SK-N-SH treated with all-trans-retinoic acid at 6 μM for 48 hours (cell line): Measurements from ENCODE around the gene AVL9.

ENCODE experiments used
- ATAC-seq: fragments of 200-7000 bp; cut with Tn5 transposase; 3 replicates; pipeline ENCODE4 v1.9.1; 2020; ENCODE audit warnings: mild to moderate bottlenecking, moderate library complexity
- ARNTL ChIP-seq: fragments of 450-650 bp; formaldehyde crosslinking; IDR thresholded peaks from 2 replicates; pipeline ENCODE4 v1.5.0; 2020; ENCODE audit warnings: low read depth, mild to moderate bottlenecking, moderate library complexity, borderline replicate concordance
- BACH2 ChIP-seq: fragments of 250-450 bp; sonication (Bioruptor Pico); IDR thresholded peaks from 2 replicates; pipeline ENCODE4 v1.9.0; 2021; ENCODE audit warnings: mild to moderate bottlenecking, borderline replicate concordance
- CREB5 ChIP-seq: fragments of 250-450 bp; sonication (Bioruptor Pico); IDR thresholded peaks from 2 replicates; pipeline ENCODE4 v1.5.1; 2020; ENCODE audit warnings: low read depth, mild to moderate bottlenecking, moderate library complexity
- CSDC2 ChIP-seq: fragments of 250-450 bp; sonication (Bioruptor Pico); IDR thresholded peaks from 2 replicates; pipeline ENCODE4 v1.5.0; 2020; ENCODE audit warnings: mild to moderate bottlenecking, moderate library complexity
- ESRRG ChIP-seq: fragments of 250-450 bp; sonication (Bioruptor Pico); IDR thresholded peaks from 2 replicates; pipeline ENCODE4 v1.6.1; 2021; ENCODE audit warnings: mild to moderate bottlenecking
- ISL1 ChIP-seq: fragments of 250-450 bp; sonication (Bioruptor Pico); IDR thresholded peaks from 2 replicates; pipeline ENCODE4 v2.1.2; 2022; ENCODE audit warnings: mild to moderate bottlenecking, moderate library complexity
- OSR1 ChIP-seq: fragments of 250-450 bp; sonication (Bioruptor Pico); IDR thresholded peaks from 2 replicates; pipeline ENCODE4 v1.8.0; 2022; ENCODE audit warnings: moderate library complexity, mild to moderate bottlenecking, inconsistent platforms
- PATZ1 ChIP-seq: fragments of 250-450 bp; sonication (Bioruptor Pico); IDR thresholded peaks from 2 replicates; pipeline ENCODE4 v1.8.0; 2020; ENCODE audit warnings: mild to moderate bottlenecking, moderate library complexity, borderline replicate concordance
- PPARA ChIP-seq: fragments of 250-450 bp; sonication (Bioruptor Pico); IDR thresholded peaks from 2 replicates; pipeline ENCODE4 v1.5.0; 2020; ENCODE audit warnings: mild to moderate bottlenecking, borderline replicate concordance
- RARB ChIP-seq: fragments of 250-450 bp; sonication (Bioruptor Pico); IDR thresholded peaks from 2 replicates; pipeline ENCODE4 v1.8.0; 2021; ENCODE audit warnings: mild to moderate bottlenecking, moderate library complexity
- SNAI2 ChIP-seq: fragments of 250-450 bp; sonication (Bioruptor Pico); IDR thresholded peaks from 2 replicates; pipeline ENCODE4 v1.5.0; 2020; ENCODE audit warnings: mild to moderate bottlenecking, moderate library complexity
- TCF4 ChIP-seq: fragments of 250-450 bp; sonication (Bioruptor Pico); IDR thresholded peaks from 2 replicates; pipeline ENCODE4 v1.8.0; 2021; ENCODE audit warnings: mild to moderate bottlenecking, moderate library complexity, borderline replicate concordance
- TOX ChIP-seq: fragments of 250-450 bp; sonication (Bioruptor Pico); IDR thresholded peaks from 2 replicates; pipeline ENCODE4 v1.8.0; 2021; ENCODE audit warnings: mild to moderate bottlenecking, moderate library complexity, borderline replicate concordance
- TSHZ2 ChIP-seq: fragments of 250-450 bp; sonication (Bioruptor Pico); IDR thresholded peaks from 2 replicates; pipeline ENCODE4 v1.5.0; 2020; ENCODE audit warnings: mild to moderate bottlenecking, moderate library complexity
- ZC3H10 ChIP-seq: fragments of 250-450 bp; sonication (Bioruptor Pico); IDR thresholded peaks from 2 replicates; pipeline ENCODE4 v1.5.1; 2021; ENCODE audit warnings: mild to moderate bottlenecking, moderate library complexity
- ZFP3 ChIP-seq: fragments of 250-450 bp; sonication (Bioruptor Pico); IDR thresholded peaks from 2 replicates; pipeline ENCODE4 v1.5.0; 2020; ENCODE audit warnings: mild to moderate bottlenecking, moderate library complexity
- ZFP30 ChIP-seq: fragments of 450-650 bp; formaldehyde crosslinking; IDR thresholded peaks from 2 replicates; pipeline ENCODE4 v1.5.0; 2022; ENCODE audit warnings: mild to moderate bottlenecking, moderate library complexity
- ZNF565 ChIP-seq: fragments of 450-650 bp; formaldehyde crosslinking; conservative IDR thresholded peaks from 2 replicates; pipeline ENCODE4 v1.5.0; 2020; ENCODE audit warnings: low read depth, mild to moderate bottlenecking, moderate library complexity
- ZNF8 ChIP-seq: fragments of 450-650 bp; formaldehyde crosslinking; IDR thresholded peaks from 2 replicates; pipeline ENCODE4 v1.5.0; 2020; ENCODE audit warnings: mild to moderate bottlenecking, moderate library complexity
- TF ChIP-seq, protein P1 (sequence below): fragments of 250-450 bp; sonication (Bioruptor Pico); IDR thresholded peaks from 2 replicates; pipeline ENCODE4 v1.8.0; 2021; ENCODE audit warnings: low read depth, mild to moderate bottlenecking, moderate library complexity, borderline replicate concordance
- TF ChIP-seq, protein P2 (sequence below): fragments of 250-450 bp; sonication (Bioruptor Pico); IDR thresholded peaks from 2 replicates; pipeline ENCODE4 v1.5.1; 2021; ENCODE audit warnings: mild to moderate bottlenecking, moderate library complexity

AVL9 gene

GRCh38 chr7:32535162-32535702 lies 39.9 kb downstream of the AVL9 start:
- TF ChIP-seq BACH2 (CRISPR knock-in tag) (no peak), ISL1 (CRISPR knock-in tag) (no peak), RARB (CRISPR knock-in tag) (no peak), TOX (CRISPR knock-in tag) (no peak), ZFP3 (CRISPR knock-in tag) (no peak), OSR1 (CRISPR knock-in tag) (no peak), SNAI2 (CRISPR knock-in tag) (no peak), ESRRG (no peak), ZNF8 (no peak), PATZ1 (CRISPR knock-in tag) (no peak), ARNTL (no peak), ZFP30 (CRISPR knock-in tag) (no peak), ZC3H10 (CRISPR knock-in tag) (no peak), TCF4 (no peak), TSHZ2 (CRISPR knock-in tag) (no peak)
- TF ChIP-seq, protein P1, sequence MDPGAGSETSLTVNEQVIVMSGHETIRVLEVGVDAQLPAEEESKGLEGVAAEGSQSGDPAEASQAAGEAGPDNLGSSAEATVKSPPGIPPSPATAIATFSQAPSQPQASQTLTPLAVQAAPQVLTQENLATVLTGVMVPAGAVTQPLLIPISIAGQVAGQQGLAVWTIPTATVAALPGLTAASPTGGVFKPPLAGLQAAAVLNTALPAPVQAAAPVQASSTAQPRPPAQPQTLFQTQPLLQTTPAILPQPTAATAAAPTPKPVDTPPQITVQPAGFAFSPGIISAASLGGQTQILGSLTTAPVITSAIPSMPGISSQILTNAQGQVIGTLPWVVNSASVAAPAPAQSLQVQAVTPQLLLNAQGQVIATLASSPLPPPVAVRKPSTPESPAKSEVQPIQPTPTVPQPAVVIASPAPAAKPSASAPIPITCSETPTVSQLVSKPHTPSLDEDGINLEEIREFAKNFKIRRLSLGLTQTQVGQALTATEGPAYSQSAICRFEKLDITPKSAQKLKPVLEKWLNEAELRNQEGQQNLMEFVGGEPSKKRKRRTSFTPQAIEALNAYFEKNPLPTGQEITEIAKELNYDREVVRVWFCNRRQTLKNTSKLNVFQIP (CRISPR knock-in tag) = no peak
- TF ChIP-seq, protein P2, sequence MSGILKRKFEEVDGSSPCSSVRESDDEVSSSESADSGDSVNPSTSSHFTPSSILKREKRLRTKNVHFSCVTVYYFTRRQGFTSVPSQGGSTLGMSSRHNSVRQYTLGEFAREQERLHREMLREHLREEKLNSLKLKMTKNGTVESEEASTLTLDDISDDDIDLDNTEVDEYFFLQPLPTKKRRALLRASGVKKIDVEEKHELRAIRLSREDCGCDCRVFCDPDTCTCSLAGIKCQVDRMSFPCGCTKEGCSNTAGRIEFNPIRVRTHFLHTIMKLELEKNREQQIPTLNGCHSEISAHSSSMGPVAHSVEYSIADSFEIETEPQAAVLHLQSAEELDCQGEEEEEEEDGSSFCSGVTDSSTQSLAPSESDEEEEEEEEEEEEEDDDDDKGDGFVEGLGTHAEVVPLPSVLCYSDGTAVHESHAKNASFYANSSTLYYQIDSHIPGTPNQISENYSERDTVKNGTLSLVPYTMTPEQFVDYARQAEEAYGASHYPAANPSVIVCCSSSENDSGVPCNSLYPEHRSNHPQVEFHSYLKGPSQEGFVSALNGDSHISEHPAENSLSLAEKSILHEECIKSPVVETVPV (CRISPR knock-in tag) = no peak
- no peak for ATAC-seq

GRCh38 chr7:32536016-32536415 lies 40.7 kb downstream of the AVL9 start:
- TF ChIP-seq, protein P2 (CRISPR knock-in tag) = no peak
- TF ChIP-seq ZFP30 (CRISPR knock-in tag) (no peak), BACH2 (CRISPR knock-in tag) (no peak), CSDC2 (CRISPR knock-in tag) (no peak), ZFP3 (CRISPR knock-in tag) (no peak), TCF4 (no peak), CREB5 (CRISPR knock-in tag) (no peak), ZC3H10 (CRISPR knock-in tag) (no peak), ISL1 (CRISPR knock-in tag) (no peak), PATZ1 (CRISPR knock-in tag) (no peak), SNAI2 (CRISPR knock-in tag) (no peak), ESRRG (no peak), OSR1 (CRISPR knock-in tag) (no peak), PPARA (CRISPR knock-in tag) (no peak), ZNF565 (CRISPR knock-in tag) (no peak)
- no peak for ATAC-seq
